ENCODE results near the gene GALNT7. TPM values are rescaled to one million over a fixed set of nuclear protein-coding genes. Genes with fewer than 3 reads are reported as not detected.

The GALNT7 gene
- total and polyA plus RNA-seq, 2 of the 13 experiments (the other 11 are each of a cell fraction or from before 2014, with no cell fraction given), result 0.08 to 0.13 TPM

DNA sequence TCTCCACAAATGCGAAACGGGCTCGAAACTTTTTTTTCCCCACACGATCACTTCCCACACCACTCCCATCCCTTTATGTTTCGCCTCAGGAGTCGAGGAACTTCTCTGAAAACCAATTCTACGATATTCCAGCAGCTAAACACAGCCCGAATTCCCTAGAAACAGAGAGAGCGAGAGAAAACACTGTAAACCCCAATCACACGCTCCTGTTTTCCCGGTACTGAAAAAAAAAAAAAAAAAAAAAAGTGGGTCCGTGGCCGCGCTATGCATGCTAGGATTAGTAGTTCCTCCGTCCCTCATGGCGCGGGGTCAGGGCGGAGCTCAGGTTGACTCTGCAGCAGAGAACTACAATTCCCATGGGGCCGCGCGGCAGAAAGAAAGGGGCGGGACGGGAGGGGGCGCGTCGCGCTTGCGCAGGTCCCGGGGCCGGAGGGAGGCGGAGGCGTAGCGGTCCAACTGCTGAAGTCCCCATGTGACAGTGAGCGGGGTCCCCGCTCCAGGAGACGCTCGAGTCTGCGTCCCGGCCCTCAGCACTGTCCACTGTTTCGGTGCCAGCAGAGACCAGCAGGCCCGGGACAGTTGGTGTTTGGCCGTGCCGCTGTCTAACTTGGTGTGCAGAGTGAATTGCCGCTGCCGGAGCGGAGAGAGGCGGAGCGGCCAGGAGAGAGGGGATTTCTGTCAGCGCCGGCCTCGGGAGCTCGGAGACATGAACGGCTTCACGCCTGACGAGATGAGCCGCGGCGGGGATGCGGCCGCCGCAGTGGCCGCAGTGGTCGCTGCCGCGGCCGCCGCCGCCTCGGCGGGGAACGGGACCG, 202.1 kb downstream of the GALNT7 start, which contains the start of gene SAP30 (continued):
- TF ChIP-seq ZFP1 (CRISPR knock-in tag; IDR thresholded peaks at IDR 0.05) (no peak), TCF7 (IDR thresholded peaks at IDR 0.05; ENCODE audit: low read depth) (no peak), EED (CRISPR knock-in tag; IDR thresholded peaks at IDR 0.05) (peak; percentile 36; the same call in 1 of the 2 replicates), SMAD9 (CRISPR knock-in tag; IDR thresholded peaks at IDR 0.05) (no peak), BCL3 (CRISPR knock-in tag; IDR thresholded peaks at IDR 0.05) (0 out of 2 replicates have a peak, but pooled peaks have one; percentile 25), GTF3A (CRISPR knock-in tag; conservative IDR thresholded peaks at IDR 0.05) (no peak), TFDP1 (CRISPR knock-in tag; IDR thresholded peaks at IDR 0.05; ENCODE audit: borderline replicate concordance) (peak; percentile 46; the same call in 1 of the 2 replicates), PRDM4 (CRISPR knock-in tag; IDR thresholded peaks at IDR 0.05; ENCODE audit: borderline replicate concordance) (no peak), RBM22 (optimal IDR thresholded peaks at IDR 0.05; ENCODE audit: low read length) (no peak), ZNF792 (CRISPR knock-in tag; IDR thresholded peaks at IDR 0.05) (peak; percentile 39; the same call in 1 of the 2 replicates), MBD4 (IDR thresholded peaks at IDR 0.05; ENCODE audit: borderline replicate concordance, low read length) (no peak), RFXANK (CRISPR knock-in tag; IDR thresholded peaks at IDR 0.05) (0 out of 2 replicates have a peak, but pooled peaks have one; percentile 14), NR2F2 (IDR thresholded peaks at IDR 0.05; ENCODE audit: borderline replicate concordance, low read depth) (no peak), ZNF598 (CRISPR knock-in tag; IDR thresholded peaks at IDR 0.05; ENCODE audit: borderline replicate concordance) (no peak), CREBL2 (CRISPR knock-in tag; IDR thresholded peaks at IDR 0.05; ENCODE audit: borderline replicate concordance) (no peak), FOXC1 (CRISPR knock-in tag; IDR thresholded peaks at IDR 0.05; ENCODE audit: borderline replicate concordance) (peak; percentile 72; the same call in 1 of the 2 replicates)
- TF ChIP-seq, protein P1, sequence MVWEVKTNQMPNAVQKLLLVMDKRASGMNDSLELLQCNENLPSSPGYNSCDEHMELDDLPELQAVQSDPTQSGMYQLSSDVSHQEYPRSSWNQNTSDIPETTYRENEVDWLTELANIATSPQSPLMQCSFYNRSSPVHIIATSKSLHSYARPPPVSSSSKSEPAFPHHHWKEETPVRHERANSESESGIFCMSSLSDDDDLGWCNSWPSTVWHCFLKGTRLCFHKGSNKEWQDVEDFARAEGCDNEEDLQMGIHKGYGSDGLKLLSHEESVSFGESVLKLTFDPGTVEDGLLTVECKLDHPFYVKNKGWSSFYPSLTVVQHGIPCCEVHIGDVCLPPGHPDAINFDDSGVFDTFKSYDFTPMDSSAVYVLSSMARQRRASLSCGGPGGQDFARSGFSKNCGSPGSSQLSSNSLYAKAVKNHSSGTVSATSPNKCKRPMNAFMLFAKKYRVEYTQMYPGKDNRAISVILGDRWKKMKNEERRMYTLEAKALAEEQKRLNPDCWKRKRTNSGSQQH (CRISPR knock-in tag; IDR thresholded peaks at IDR 0.05; ENCODE audit: low read depth), result no peak
- TF ChIP-seq, protein P2, sequence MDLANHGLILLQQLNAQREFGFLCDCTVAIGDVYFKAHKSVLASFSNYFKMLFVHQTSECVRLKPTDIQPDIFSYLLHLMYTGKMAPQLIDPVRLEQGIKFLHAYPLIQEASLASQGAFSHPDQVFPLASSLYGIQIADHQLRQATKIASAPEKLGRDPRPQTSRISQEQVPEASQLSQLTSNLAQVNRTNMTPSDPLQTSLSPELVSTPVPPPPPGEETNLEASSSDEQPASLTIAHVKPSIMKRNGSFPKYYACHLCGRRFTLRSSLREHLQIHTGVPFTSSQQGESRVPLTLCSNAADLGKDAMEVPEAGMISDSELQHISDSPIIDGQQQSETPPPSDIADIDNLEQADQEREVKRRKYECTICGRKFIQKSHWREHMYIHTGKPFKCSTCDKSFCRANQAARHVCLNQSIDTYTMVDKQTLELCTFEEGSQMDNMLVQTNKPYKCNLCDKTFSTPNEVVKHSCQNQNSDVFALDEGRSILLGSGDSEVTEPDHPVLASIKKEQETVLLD (CRISPR knock-in tag; IDR thresholded peaks at IDR 0.05; ENCODE audit: low read depth), result no peak
- TF ChIP-seq, protein P3, sequence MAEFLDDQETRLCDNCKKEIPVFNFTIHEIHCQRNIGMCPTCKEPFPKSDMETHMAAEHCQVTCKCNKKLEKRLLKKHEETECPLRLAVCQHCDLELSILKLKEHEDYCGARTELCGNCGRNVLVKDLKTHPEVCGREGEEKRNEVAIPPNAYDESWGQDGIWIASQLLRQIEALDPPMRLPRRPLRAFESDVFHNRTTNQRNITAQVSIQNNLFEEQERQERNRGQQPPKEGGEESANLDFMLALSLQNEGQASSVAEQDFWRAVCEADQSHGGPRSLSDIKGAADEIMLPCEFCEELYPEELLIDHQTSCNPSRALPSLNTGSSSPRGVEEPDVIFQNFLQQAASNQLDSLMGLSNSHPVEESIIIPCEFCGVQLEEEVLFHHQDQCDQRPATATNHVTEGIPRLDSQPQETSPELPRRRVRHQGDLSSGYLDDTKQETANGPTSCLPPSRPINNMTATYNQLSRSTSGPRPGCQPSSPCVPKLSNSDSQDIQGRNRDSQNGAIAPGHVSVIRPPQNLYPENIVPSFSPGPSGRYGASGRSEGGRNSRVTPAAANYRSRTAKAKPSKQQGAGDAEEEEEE (CRISPR knock-in tag; IDR thresholded peaks at IDR 0.05; ENCODE audit: borderline replicate concordance), result no peak

All from HepG2 (cell line).